ENCODE data around the gene KCNJ3. TPM values are rescaled to one million over a fixed set of nuclear protein-coding genes. Genes with fewer than 3 reads are reported as not detected.
A peak's percentile ranks its signal among the peaks of the same experiment; 100 is the strongest.

The KCNJ3 gene
- polyA plus RNA-seq, 2 of the 4 experiments (the other 2 are of a cell fraction): not detected

DNA sequence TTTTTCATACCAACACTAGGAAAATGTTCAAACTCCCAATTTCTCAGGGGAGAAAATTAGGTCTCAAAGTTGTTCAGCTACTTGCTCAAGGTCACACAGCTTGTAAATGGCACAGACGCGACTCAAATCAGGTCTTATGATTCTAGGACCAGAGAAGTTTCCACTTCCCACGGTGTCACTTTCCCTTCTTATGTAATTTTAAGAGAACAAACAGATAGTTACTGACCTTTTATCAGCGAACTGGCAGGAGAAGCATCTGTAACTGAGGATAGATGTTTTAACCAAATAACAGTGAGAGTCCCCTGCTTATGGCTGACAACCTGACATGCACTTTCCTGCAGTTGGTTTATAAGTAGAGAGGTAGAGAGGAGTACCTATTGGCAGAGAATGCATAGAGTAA lies 2.1 kb upstream of the KCNJ3 start:
- H3K9me3 ChIP-seq: no peaks in the 10 kb centered on the region
- H3K27ac ChIP-seq: no peak overlapping the region
- TF ChIP-seq, protein P1, sequence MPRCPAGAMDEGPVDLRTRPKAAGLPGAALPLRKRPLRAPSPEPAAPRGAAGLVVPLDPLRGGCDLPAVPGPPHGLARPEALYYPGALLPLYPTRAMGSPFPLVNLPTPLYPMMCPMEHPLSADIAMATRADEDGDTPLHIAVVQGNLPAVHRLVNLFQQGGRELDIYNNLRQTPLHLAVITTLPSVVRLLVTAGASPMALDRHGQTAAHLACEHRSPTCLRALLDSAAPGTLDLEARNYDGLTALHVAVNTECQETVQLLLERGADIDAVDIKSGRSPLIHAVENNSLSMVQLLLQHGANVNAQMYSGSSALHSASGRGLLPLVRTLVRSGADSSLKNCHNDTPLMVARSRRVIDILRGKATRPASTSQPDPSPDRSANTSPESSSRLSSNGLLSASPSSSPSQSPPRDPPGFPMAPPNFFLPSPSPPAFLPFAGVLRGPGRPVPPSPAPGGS (IDR thresholded peaks at IDR 0.05): no peak
- no peak for TF ChIP-seq BHLHE40 (IDR thresholded peaks at IDR 0.05; ENCODE audit: low read depth, low read length)
- no peak for TF ChIP-seq NPAS2 (CRISPR knock-in tag; IDR thresholded peaks at IDR 0.05; ENCODE audit: borderline replicate concordance)
- no peak for TF ChIP-seq CBX2 (IDR thresholded peaks at IDR 0.05; ENCODE audit: borderline replicate concordance, low read depth)
- no peak for TF ChIP-seq POLR2AphosphoS2 (conservative IDR thresholded peaks at IDR 0.05; ENCODE audit: low read length)
- TF ChIP-seq, protein P2, sequence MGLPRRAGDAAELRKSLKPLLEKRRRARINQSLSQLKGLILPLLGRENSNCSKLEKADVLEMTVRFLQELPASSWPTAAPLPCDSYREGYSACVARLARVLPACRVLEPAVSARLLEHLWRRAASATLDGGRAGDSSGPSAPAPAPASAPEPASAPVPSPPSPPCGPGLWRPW (IDR thresholded peaks at IDR 0.05): no peak
- TF ChIP-seq MAFK (IDR thresholded peaks at IDR 0.05; ENCODE audit: partially characterized antibody): no peak
- no peak for TF ChIP-seq SMC3 (IDR thresholded peaks at IDR 0.05)
- TF ChIP-seq, protein P3, sequence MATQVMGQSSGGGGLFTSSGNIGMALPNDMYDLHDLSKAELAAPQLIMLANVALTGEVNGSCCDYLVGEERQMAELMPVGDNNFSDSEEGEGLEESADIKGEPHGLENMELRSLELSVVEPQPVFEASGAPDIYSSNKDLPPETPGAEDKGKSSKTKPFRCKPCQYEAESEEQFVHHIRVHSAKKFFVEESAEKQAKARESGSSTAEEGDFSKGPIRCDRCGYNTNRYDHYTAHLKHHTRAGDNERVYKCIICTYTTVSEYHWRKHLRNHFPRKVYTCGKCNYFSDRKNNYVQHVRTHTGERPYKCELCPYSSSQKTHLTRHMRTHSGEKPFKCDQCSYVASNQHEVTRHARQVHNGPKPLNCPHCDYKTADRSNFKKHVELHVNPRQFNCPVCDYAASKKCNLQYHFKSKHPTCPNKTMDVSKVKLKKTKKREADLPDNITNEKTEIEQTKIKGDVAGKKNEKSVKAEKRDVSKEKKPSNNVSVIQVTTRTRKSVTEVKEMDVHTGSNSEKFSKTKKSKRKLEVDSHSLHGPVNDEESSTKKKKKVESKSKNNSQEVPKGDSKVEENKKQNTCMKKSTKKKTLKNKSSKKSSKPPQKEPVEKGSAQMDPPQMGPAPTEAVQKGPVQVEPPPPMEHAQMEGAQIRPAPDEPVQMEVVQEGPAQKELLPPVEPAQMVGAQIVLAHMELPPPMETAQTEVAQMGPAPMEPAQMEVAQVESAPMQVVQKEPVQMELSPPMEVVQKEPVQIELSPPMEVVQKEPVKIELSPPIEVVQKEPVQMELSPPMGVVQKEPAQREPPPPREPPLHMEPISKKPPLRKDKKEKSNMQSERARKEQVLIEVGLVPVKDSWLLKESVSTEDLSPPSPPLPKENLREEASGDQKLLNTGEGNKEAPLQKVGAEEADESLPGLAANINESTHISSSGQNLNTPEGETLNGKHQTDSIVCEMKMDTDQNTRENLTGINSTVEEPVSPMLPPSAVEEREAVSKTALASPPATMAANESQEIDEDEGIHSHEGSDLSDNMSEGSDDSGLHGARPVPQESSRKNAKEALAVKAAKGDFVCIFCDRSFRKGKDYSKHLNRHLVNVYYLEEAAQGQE (IDR thresholded peaks at IDR 0.05): no peak
- TF ChIP-seq HOXB13 (CRISPR knock-in tag; IDR thresholded peaks at IDR 0.05; ENCODE audit: low read depth): no peak
- TF ChIP-seq HOXA7 (CRISPR knock-in tag; IDR thresholded peaks at IDR 0.05): no peak
- no peak for FAIRE-seq
- CTCF ChIA-PET: no interaction called here
- no peak overlapping the region for H3K4me2 ChIP-seq
- no peak overlapping the region for H3K4me3 ChIP-seq
- no peak for ATAC-seq
- WGBS (ENCODE audit: missing lambda C conversion rate): 58% methylated on average over 4 of the region's 4 CpGs
- POLR2A ChIA-PET: no interaction called here
- DNase-seq (ENCODE audit: low read depth in 1 of 2, low spot score in 1 of 2): no peak
- no peaks in the 10 kb centered on the region for H3K4me1 ChIP-seq

DNA sequence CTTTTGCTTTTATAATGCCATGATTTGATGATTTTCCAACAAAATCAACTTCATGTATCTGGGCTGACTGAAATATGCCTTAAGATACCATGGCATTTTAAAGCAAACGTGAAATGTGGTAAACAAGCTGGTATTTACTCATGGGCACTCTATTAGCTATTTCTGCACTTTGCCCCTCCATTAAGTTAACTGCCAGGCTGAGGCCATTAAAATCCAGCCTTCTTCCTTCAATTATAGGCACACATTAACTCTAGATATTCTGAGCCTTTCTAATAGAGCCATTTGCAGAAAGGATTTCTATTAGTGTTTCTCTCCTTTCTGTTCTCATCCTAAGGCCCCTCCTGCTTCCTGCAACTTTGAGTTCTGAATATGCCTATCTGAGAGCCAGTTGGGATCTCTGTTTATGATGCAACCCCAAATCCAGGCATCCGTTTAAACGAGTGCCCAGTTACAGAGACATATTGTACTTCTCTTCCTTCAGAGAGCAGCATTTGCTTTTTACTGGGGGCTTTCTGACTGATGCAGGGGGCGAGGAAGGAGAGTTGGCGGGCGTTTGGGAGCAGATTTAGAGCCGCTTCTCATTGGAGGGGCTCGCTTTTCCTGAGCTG lies 1.6 kb upstream of the KCNJ3 start:
- ChIA-PET POLR2A (no interaction called here), CTCF (interaction anchor here (0.5 kb wide), 1 partner anchor 179 kb away, joined by 4 read pairs; no protein-coding TSS in a partner anchor)
- TF ChIP-seq FOSL2 (IDR thresholded peaks at IDR 0.05) (no peak), FOSL2 (CRISPR knock-in tag; IDR thresholded peaks at IDR 0.05) (no peak), HEYL (CRISPR knock-in tag; IDR thresholded peaks at IDR 0.05) (no peak), ZC3H11A (IDR thresholded peaks at IDR 0.05) (no peak), SREBF2 (IDR thresholded peaks at IDR 0.05) (no peak), CEBPB (IDR thresholded peaks at IDR 0.05) (no peak), HOXB13 (CRISPR knock-in tag; IDR thresholded peaks at IDR 0.05; ENCODE audit: low read depth) (no peak), HOXA7 (CRISPR knock-in tag; IDR thresholded peaks at IDR 0.05) (no peak), EHF (CRISPR knock-in tag; IDR thresholded peaks at IDR 0.05) (no peak), NR3C1 (IDR thresholded peaks at IDR 0.05) (no peak), NPAS2 (CRISPR knock-in tag; IDR thresholded peaks at IDR 0.05; ENCODE audit: borderline replicate concordance) (no peak), RCOR1 (IDR thresholded peaks at IDR 0.05; ENCODE audit: low read depth, low read length) (no peak), MAFK (IDR thresholded peaks at IDR 0.05; ENCODE audit: partially characterized antibody) (no peak), ZSCAN20 (CRISPR knock-in tag; IDR thresholded peaks at IDR 0.05) (no peak), MYC (IDR thresholded peaks at IDR 0.05; ENCODE audit: borderline replicate concordance, low read length) (no peak), CBX8 (IDR thresholded peaks at IDR 0.05) (no peak), PHF8 (IDR thresholded peaks at IDR 0.05; ENCODE audit: borderline replicate concordance, low read depth) (no peak), RARB (CRISPR knock-in tag; IDR thresholded peaks at IDR 0.05) (no peak)
- TF ChIP-seq, protein P1 (IDR thresholded peaks at IDR 0.05): no peak
- TF ChIP-seq, protein P4, sequence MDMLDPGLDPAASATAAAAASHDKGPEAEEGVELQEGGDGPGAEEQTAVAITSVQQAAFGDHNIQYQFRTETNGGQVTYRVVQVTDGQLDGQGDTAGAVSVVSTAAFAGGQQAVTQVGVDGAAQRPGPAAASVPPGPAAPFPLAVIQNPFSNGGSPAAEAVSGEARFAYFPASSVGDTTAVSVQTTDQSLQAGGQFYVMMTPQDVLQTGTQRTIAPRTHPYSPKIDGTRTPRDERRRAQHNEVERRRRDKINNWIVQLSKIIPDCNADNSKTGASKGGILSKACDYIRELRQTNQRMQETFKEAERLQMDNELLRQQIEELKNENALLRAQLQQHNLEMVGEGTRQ (IDR thresholded peaks at IDR 0.05): no peak
- TF ChIP-seq, protein P3 (IDR thresholded peaks at IDR 0.05): no peak
- H3K27ac ChIP-seq: no peak overlapping the region
- 66% methylated on average over 8 of the region's 8 CpGs for WGBS (ENCODE audit: missing lambda C conversion rate)
- H3K4me3 ChIP-seq: no peak overlapping the region; the same call in 2 of the 3 replicates
- ATAC-seq: peak in 1 of 2 experiments; percentile 12; a peak in 1 of 6 replicates
- H3K9me3 ChIP-seq: no peaks in the 10 kb centered on the region
- H3K4me1 ChIP-seq: no peaks in the 10 kb centered on the region
- H3K4me2 ChIP-seq: peak overlapping the region; percentile 100
- no peak for DNase-seq (ENCODE audit: low read depth in 1 of 2, low spot score in 1 of 2)
- FAIRE-seq: no peak
